Right kidney (tissue), 1 donor: ENCODE results near the gene ZNF143.
"Not testable (repeated sequence)": the region's sequence is repeated elsewhere in the genome, so short reads cannot be mapped to it uniquely, and the experiment has no call there.

Experiments used
- DNase-seq: peaks from one replicate; pipeline ENCODE4 v3.0.0-alpha.2; 2016

Gene ZNF143

DNA sequence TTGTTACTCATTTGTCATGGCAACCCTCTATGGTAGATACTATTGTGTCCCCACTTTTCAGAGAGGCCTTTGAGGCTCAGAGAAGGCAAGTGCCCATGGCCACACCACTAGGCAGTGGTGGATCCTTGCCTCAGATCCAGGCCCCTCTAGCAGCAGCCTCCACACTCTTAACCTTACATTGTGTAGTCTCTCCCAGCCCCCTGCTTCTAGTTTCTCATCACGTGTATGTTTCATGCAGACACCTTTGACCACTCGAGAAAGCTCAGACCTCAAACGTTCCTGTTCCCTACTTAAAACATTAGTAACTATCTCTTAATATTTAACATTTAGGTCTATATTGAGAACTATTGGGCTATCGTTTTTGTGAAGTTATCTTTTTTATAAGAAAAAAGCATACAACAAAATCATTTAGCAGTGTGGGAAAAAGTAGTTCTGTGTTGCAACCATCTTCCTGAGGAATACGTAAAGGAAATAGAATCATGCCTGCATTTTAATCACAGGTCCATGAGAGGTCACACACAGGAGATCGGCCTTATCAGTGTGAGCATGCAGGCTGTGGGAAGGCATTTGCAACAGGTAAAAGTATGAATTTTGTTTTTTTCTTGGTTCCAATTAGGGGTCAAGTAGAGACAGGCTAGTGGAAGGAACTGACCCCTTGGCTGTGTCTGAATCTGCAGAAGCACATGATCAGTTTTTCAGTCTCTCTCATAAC, 35.1 kb downstream of the ZNF143 start:
- no peak for DNase-seq

DNA sequence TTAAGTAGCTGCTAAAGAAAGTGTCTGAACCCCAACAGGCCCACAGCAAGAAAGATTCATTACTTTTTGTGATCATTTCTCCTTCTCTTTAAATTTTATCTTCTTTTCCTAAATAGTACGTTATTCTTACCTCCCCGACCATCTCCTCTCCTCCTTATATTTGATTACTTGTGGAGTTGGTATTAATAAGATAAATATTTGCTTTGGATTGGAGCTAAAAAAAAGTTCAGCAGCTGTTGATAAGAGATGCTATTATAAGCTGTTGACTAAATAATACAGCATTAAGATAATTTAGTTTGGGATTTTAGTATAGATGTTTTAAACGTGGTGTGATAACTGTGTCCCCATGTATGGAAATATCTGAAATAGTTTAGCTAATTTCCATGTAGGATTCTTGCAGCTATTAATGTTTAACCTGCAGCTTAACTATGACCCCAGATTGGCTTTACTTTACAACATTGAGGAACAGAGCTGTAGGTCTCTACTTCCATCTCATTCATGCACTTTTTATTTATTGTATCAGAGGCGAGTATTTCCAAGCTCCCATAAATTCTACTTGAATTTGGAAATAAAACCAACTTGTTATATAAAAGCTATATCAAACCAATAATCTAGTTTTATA, 37.8 kb downstream of the ZNF143 start:
- no peak for DNase-seq

DNA sequence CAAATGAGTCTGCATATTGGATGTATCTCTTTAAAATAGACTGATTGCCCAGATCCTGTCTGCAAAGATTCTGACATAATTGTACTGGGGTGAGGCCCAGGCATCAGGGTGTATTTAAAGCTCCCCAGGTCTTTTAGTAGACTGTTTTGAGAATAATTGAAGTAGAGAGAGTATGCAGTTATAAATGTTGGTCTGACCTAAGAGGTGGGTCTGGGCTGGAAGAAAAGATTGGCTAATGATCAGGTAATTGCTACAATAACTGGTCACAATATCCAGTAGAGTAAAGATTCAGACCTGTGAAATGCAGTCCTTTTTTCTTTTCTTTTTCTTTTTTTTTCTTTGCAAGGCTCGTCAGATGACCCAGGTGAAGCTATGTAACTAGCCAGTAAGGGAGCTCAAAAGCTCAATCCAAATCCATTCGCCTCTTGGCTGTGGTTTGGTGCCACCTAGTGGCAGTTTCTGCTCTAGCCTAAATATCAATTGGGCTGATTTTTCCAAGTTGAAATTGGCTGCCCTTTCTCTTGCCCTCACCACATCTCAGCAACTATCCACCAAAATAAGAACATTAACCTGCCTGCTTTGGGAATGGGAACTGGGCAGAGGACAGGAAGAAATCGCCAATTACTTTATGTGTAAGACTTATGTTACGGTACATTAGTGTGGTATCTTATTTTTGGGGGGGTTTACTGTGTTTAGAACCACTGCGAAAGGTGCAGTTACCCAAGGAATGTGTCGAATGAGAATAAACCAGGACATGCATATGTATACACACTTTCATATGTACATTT, 45.9 kb downstream of the ZNF143 start:
- DNase-seq: peak; percentile 50

- DNase-seq: no peak
Observed at GRCh38 chr11:9507277-9507580, 46.4 kb downstream of the ZNF143 start.

DNA sequence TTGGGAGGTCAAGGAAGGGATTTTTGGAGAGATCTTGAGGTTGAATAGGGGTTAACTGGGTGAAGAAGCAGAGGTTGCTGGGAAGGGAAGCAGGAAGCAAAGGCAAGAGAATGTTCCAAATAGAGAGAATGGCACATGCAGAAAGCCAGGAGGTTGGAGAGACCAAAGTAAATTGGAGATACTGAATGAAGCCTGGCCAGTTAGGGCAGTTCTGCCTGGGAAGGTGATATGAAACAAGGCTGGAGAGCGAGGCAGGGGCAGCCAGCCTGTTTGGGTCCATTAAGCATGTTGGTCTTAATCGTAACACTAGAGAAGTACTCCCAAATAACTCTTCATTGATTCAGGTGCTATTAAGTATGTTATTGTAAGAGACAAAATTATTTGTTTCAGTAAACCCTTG, 48.2 kb downstream of the ZNF143 start:
- no peak for DNase-seq

DNA sequence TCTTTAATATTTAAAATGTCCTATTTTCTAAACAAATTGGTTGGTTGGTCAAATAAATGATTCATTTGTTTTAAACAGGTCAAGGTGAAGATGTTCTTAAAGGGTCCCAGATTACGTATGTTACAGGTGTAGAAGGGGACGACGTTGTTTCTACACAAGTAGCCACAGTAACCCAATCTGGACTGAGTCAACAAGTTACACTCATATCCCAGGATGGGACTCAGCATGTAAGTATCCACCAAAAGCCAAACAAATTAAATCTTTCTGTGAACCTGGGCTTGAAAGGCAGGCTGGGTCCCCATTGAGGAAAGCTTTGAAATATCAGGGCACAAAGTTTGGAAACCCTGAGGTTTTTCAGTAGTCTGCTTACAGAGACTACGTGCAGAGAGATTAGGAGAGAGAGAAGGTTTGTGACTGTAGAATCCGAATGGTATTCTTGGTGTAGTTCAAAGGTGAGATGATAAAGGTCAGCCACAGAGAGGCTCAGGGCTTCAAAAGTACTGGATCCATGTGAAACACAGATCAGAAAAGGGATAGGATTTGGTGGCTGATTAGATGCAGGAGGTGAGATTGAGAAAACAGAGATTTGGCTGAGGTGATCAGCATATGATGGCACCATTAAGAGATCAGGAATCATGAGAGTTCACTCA, 51.7 kb downstream of the ZNF143 start:
- no peak for DNase-seq

GRCh38 chr11:9514576-9514975, 53.8 kb downstream of the ZNF143 start:
- DNase-seq: not testable (repeated sequence)

GRCh38 chr11:9516113-9516512, 55.3 kb downstream of the ZNF143 start:
- no peak for DNase-seq

DNA sequence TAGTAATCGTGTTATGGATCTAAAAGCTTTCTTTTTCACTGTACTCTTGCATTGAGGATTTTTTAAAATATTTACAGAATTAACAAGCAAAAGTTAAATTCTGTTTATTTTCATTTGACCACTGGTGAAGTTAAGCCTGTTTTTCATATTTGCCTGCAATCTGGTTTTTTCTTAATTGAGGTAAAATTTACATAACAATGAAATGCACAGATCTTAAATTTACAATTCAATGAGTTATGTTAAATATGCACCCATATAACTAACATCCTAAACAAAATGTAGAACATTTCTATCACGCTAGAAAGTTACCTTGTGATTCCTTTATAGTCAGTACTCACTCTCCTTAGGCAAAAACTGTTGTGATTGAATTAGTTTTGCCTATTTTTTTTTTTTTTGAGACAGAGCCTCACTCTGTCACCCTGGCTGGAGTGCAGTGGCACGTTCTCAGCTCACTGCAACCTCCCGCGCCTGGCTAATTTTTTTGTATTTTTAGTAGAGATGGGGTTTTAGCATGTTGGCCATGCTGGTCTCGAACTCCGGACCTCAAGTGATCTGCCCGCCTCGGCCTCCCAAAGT, 58.1 kb downstream of the ZNF143 start:
- DNase-seq: no peak

DNA sequence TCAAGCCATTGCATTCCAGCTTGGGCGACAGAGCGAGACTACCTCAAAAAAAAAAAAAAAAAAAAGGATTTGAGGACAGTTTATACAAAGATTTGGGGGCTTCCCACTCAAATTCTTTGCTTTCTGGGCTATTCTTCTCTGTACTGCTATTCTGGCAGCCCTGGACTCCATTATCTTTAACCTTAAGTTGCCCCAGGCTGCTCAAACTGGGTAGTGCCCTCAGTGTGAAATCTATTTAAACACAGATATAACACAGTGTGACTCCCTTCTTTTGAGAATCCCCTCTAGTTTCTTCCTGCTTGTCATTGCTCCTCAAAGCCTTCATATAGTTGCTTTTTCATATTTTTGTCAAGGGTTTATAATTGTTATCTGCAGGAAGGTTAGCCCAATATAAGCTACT, 63.2 kb downstream of the ZNF143 start:
- DNase-seq: no peak

DNA sequence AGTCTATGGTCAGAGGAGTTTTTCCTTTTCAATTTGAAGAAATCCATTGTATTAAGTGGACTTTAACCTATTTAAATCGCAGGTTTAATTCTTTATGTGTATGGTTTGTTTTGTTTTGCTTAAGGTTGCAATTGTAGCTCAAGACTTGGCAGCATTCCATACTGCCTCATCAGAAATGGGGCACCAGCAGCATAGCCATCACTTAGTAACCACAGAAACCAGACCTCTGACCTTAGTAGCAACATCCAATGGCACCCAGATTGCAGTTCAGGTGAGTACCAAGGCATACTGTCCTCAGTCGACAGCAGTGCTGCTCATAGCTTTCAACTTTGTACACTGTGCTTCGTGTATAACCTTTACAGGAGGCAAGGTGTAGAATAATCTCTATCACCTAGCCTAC, 64.3 kb downstream of the ZNF143 start:
- DNase-seq: no peak

- DNase-seq: peak; percentile 31
Observed at GRCh38 chr11:9527481-9528135, 66.8 kb downstream of the ZNF143 start.

DNA sequence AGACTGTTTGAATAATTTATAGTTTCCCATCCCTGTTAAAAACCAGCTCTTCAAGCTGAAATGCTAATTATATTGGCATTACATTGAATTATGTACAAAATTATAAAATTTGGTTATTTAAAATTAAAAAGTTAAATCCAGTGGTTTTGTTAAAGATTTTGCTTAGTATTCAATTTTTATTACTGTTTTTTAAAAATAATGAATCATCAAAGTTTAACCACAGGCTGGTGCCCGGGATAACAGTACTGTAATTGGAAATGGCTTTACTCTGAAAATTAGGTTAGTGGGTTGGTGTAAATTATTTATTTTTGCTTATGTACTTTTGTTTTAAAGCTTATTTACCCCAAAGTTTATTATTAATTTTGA, 67.3 kb downstream of the ZNF143 start:
- DNase-seq: no peak

GRCh38 chr11:9528573-9529333, 67.9 kb downstream of the ZNF143 start:
- DNase-seq: peak; percentile 24

DNA sequence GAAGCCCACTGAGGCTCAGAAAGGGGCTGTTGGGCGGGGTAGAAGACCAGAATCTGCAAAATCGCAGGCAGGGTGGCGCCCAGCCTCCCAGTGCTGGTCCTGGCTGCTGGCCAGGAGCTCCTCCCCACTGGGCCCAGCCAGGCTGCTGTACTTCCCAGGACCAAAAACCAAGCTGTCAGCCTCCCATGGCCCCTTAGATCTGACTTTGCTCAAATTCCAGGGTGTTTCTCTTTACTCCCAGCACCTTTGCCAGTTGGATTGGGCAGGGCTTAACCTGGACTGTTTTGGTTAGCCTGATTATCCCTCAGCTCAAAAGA, 68.5 kb downstream of the ZNF143 start:
- peak; percentile 41 for DNase-seq

DNA sequence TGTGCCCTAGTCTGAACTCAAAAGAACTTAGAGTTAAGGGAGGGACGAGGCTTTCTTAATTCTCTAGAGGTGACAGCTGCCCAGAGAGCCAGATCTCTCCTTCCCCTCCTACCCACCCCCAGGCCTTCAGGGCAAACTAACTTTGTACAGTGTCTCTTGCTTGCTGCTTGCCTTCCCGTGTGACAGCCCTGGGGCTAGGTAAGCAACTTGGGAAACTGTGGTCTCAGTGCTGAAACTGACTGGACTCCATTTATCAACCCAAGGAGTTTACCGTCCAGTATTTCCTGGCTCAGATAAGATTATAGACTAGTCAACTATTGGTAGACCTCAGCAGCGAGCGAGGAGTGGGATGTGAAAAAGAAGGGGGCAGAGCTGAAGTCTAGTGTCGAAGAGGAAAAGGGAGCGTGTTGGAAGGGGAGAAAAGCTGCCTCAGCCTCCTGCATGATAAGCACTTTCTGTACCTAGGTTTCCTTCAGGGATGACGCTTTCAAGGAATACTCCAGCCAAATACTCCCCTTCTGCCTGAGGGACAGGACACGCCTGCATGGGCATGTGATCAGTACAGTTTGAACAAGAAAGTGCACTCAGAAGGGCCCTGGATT, 69.3 kb downstream of the ZNF143 start:
- DNase-seq: peak; percentile 30

DNA sequence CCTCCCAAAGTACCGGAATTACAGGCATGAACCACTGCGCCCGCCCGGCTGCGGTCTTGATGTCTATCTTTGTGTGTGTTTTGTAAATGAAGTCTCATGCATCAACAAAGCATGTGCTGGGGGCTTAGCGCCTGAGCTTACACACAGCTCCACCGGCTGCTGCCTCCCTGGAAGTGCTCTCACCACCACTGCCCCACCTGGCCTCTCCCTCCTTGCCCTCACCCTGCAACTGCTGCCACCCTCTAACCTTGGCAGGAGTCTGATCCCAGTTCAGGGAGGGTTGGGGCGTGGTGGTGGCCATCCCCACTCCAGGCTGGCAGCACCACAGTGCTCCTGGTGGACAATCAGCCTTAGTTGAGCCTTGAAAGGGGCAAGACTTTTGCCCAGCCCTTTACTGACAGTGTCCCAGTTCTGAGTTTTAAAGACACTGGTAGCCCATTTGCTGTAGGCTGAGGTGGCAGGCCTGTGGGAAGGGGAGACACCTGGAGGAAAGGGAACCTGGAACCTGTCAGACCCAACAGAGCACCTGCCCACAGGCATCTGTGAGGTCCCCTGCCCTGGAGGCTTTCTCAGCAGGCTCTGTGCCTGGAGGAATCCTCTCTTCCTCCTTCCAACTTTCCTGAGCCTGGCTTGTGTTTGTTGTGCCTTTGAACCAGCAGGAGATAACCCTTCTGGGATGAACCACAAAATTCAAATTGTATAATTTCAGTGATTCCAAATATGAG, 70.3 kb downstream of the ZNF143 start:
- no peak for DNase-seq

DNA sequence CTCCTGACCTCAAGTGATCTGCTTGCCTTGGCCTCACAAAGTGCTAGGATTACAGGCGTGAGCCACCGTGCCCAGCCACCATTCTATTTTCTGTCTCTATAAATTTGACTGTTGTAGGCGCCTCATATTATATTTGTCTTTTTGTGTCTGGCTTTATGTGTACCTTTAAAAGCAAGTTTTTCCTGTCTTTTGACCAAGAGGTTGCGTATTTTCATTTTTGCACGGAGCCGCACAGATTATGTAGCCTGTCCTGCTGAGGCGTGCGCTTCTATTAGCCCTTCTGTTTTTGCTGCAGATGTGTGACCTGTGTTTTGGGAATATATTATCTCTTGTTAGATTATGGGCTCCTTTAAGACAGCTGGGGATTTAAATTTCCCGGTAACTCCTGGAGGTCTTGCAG, 72.2 kb downstream of the ZNF143 start:
- no peak for DNase-seq

DNA sequence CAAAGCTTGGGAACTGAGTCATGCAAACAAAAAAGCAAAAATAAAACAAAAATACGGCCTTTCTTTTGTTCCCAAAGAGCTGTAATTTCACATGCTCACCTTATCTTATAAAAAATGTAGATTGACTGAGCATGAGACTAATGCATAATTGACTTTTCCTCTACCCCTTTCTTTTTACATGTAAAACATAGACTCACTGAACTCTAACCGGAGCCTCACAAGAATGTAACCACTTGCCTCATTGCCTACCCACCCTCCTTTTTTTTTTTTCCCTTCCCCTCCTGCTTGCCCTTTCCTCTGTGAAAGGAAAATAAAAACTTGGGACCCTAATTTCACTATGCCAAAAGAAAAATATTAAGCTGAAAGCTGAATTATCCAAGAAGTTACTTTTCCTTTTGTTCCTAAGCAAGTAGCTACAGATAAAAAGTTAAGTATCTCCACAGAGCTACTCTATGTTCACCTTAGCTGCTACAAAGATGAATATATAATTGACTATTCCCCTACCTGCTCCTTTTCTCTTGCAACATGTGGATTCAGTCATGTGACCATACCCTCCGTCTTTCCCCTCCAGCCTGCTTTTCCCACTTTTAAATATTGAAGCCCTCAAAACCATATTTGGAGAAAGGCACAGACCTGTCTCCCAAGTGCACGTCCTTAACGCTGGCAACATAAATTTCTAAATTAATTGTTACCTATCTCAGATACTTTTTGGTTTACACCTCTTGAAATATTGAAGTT, 73.1 kb downstream of the ZNF143 start:
- DNase-seq: no peak
